DND-41 (cell line): Measurements from ENCODE around the gene MEF2C.

Experiments
- ATAC-seq: fragments of 200-7000 bp; cut with Tn5 transposase; 3 replicates; pipeline ENCODE4 v1.9.1; 2021; ENCODE audit warnings: low read depth; ENCODE audit not compliant: insufficient read depth
- DNase-seq: peaks from one replicate; pipeline ENCODE4 v3.0.0-alpha.2; 2020
- H2AFZ ChIP-seq: 2 replicates; pipeline ENCODE4 v1.6.0; 2012; ENCODE audit warnings: low read depth, low read length
- H3K27ac ChIP-seq: 2 replicates; pipeline ENCODE4 v1.5.1; 2012; ENCODE audit warnings: low read length, inconsistent platforms
- H3K27me3 ChIP-seq: fragments of 200-600 bp; sonication (generic); 2 replicates; pipeline ENCODE4 v1.6.0; 2012; ENCODE audit warnings: low read length, mild to moderate bottlenecking, inconsistent platforms; ENCODE audit not compliant: insufficient read depth, poor library complexity
- H3K36me3 ChIP-seq: 2 replicates; pipeline ENCODE4 v1.5.1; 2012; ENCODE audit warnings: low read length, inconsistent platforms; ENCODE audit not compliant: insufficient read depth
- H3K4me1 ChIP-seq: 2 replicates; pipeline ENCODE4 v1.5.1; 2012; ENCODE audit warnings: mild to moderate bottlenecking, low read length; ENCODE audit not compliant: insufficient read depth
- H3K4me2 ChIP-seq: 2 replicates; pipeline ENCODE4 v1.6.0; 2012; ENCODE audit warnings: mild to moderate bottlenecking, moderate library complexity, low read length, inconsistent platforms; ENCODE audit not compliant: insufficient read depth
- H3K4me3 ChIP-seq, 2 experiments: fragments of 200-600 bp in 1 of 2; shearing (Covaris generic) in 1 of 2; 2 replicates each; pipeline ENCODE4 v1.5.1; 2012 to 2016; ENCODE audit warnings: inconsistent platforms in 2 of 2, low read length in 2 of 2, mild to moderate bottlenecking in 2 of 2, low read depth in 1 of 2, moderate library complexity in 1 of 2
- H3K79me2 ChIP-seq: 2 replicates; pipeline ENCODE4 v1.6.0; 2012; ENCODE audit warnings: low read length, inconsistent platforms; ENCODE audit not compliant: insufficient read depth
- H3K9ac ChIP-seq: 2 replicates; pipeline ENCODE4 v1.6.0; 2012; ENCODE audit warnings: low read depth, mild to moderate bottlenecking, inconsistent platforms, low read length, moderate library complexity
- H3K9me3 ChIP-seq: 2 replicates; pipeline ENCODE4 v1.5.1; 2012; ENCODE audit warnings: low read length, moderate library complexity, mild to moderate bottlenecking, inconsistent platforms; ENCODE audit not compliant: insufficient read depth, severe bottlenecking
- H4K20me1 ChIP-seq: 2 replicates; pipeline ENCODE4 v1.6.0; 2012; ENCODE audit warnings: low read length; ENCODE audit not compliant: insufficient read depth
- CTCF ChIP-seq: IDR thresholded peaks from 2 replicates; pipeline ENCODE4 v1.5.1; 2012; ENCODE audit warnings: borderline replicate concordance, low read length, moderate library complexity, mild to moderate bottlenecking; ENCODE audit not compliant: poor library complexity, severe bottlenecking; ENCODE audit errors: extremely low read depth
- EZH2 ChIP-seq: IDR thresholded peaks from 3 replicates; pipeline ENCODE4 v1.6.1; 2012; ENCODE audit warnings: borderline replicate concordance, low read depth, mild to moderate bottlenecking, moderate library complexity, low read length, inconsistent platforms; ENCODE audit not compliant: severe bottlenecking

MEF2C gene

DNA sequence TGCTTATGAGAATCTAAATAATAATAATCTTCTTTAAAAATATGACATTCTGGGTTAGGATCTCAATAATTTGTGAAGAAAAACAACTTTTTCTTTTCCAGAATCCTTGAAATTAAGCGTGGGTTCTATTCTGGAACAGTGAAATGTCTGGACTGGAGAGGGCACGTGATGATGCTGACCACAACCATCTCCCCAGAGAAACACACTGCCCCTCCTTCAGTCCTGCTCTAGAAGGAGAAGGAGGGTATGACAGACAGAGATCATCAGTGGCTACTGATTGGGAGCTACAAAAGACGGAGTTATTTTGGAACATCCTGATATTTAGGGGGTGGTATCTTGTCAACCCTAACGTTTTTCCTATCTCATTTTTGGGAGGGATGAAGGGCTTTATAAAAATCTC, 40.2 kb downstream of the MEF2C start:
- no peak overlapping the region for H3K27ac ChIP-seq
- H4K20me1 ChIP-seq: no peaks in the 10 kb centered on the region
- no peaks in the 10 kb centered on the region for H3K79me2 ChIP-seq
- DNase-seq (no peak), ATAC-seq (no peak)
- no peaks in the 10 kb centered on the region for H3K27me3 ChIP-seq
- no peaks in the 10 kb centered on the region for H3K4me1 ChIP-seq
- no peak overlapping the region for H2AFZ ChIP-seq
- H3K9ac ChIP-seq: no peak overlapping the region
- H3K9me3 ChIP-seq: no peaks in the 10 kb centered on the region
- H3K4me3 ChIP-seq: no peak overlapping the region
- H3K36me3 ChIP-seq: no peaks in the 10 kb centered on the region
- H3K4me2 ChIP-seq: no peak overlapping the region
- TF ChIP-seq EZH2 (no peak), CTCF (no peak)

- no peak for DNase-seq
- Histone ChIP-seq H3K27ac (no peak overlapping the region), H3K4me1 (no peaks in the 10 kb centered on the region), H3K9ac (no peak overlapping the region), H3K9me3 (no peaks in the 10 kb centered on the region), H3K36me3 (no peaks in the 10 kb centered on the region), H3K27me3 (no peaks in the 10 kb centered on the region), H3K4me2 (no peak overlapping the region), H3K4me3 (no peak overlapping the region), H2AFZ (no peak overlapping the region), H3K79me2 (no peaks in the 10 kb centered on the region), H4K20me1 (no peaks in the 10 kb centered on the region)
- TF ChIP-seq CTCF: no peak
- TF ChIP-seq EZH2: no peak
- no peak for ATAC-seq
Measured at GRCh38 chr5:88841212-88841611, 41.8 kb downstream of the MEF2C start.

DNA sequence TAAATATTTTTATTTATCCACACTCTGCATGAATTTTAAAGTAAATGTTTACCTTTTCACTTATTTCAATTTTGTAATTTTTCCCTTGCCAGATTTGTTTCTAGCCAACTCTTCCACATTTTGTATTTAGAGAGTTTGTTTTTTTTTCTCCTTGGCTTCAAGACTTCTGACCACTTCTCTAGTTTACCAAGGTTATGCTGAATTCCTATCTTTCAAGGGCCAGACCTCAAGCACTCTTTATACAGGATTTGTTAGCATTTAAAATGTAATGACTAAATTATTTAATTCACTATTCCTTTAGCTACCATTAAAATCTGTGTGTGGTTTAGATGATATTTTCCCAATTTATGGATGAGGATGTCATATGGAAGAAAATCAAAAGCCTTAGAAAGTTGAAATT, 42.5 kb downstream of the MEF2C start:
- ATAC-seq: no peak
- Histone ChIP-seq H3K36me3 (no peaks in the 10 kb centered on the region), H3K79me2 (no peaks in the 10 kb centered on the region)

More for the DNA sequence above, 42.5 kb downstream of the MEF2C start:
- H3K9ac ChIP-seq: no peak overlapping the region
- H2AFZ ChIP-seq: no peak overlapping the region
- no peak overlapping the region for H3K4me2 ChIP-seq
- no peaks in the 10 kb centered on the region for H4K20me1 ChIP-seq
- no peaks in the 10 kb centered on the region for H3K27me3 ChIP-seq
- TF ChIP-seq CTCF: no peak
- H3K27ac ChIP-seq: no peak overlapping the region
- no peak overlapping the region for H3K4me3 ChIP-seq
- DNase-seq: no peak
- no peaks in the 10 kb centered on the region for H3K9me3 ChIP-seq
- H3K4me1 ChIP-seq: no peaks in the 10 kb centered on the region
